PC-3 (cell line): Measurements from ENCODE around the gene CTBP2.

Experiments
- CTCF ChIP-seq: fragments of 300-600 bp; sonication (generic); conservative IDR thresholded peaks from 2 replicates; pipeline ENCODE4 v1.5.1; 2017; ENCODE audit warnings: antibody characterized with exemption, low read depth, mild to moderate bottlenecking, low read length
- EZH2 ChIP-seq: fragments of 300-600 bp; sonication (generic); IDR thresholded peaks from one replicate; pipeline ENCODE4 v1.6.1; 2017; ENCODE audit warnings: antibody characterized with exemption, mild to moderate bottlenecking, low read length; ENCODE audit not compliant: unreplicated experiment
- EZH2phosphoT487 ChIP-seq: fragments of 300-600 bp; sonication (generic); IDR thresholded peaks from 2 replicates; pipeline ENCODE4 v1.6.1; 2018; ENCODE audit warnings: mild to moderate bottlenecking, antibody characterized with exemption, low read length, borderline replicate concordance

DNA sequence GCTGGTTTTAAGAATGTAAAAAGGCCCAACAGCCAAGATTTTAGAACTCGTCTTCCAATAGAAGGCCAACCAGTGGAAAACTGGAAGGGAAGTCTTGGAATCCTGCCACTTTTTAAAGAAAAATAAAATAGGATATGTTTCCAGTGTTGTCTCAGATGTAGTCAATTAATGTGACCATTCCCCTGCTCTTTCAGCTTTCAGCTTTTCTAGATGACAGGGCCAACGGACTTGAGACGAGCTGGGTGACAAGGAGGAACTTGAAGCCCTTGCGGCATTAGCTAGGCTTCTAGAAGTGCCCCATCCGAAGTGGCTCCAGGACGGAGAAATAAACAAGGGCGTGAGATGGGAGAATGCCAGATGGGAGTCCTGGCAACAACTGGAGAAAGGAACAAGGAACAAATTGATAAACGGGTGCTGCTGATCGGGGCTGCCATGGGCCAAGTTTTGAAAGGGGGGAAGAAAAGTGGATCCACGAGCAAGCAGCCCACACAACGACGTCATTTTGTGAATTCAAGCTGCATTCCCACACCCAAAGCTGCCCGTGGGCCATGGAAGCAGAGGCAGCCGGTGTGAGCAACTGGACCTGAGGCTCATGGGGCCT is 42.3 kb downstream of the CTBP2 start:
- TF ChIP-seq CTCF, result no peak
- TF ChIP-seq EZH2phosphoT487, result no peak
- no peak for TF ChIP-seq EZH2
